ENCODE results near the gene IGF2R.

IGF2R gene

DNA sequence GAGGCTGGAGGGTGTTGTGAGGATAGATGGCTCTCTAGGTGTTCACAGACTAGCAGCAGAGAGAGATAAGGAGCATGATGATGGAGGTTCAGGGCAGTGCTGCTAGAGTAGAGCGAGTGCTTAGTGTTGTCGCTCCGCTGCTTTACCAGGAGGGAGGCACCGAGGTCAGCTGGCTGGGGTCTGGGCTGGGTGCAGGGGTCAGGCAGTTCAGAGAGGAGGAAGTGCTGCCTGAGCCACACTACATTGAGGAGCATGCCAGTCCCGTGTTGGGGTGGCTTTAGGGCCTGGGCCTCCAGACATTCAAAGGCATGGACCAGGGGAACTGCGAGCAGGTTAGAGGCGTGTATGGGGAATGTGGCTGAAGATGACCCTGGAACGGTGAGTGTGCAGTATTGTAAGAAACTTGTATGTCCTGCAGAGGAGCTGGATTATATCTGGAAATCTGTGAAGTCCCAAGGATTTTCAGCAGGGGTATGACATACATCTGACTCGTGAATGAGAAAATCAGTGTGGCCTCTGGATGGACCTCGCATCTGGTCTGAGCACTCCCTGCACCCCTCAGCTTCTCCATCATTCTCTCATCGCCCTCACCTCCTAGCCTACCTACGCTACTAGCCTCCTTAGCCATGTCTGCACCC, 66.9 kb downstream of the IGF2R start:
- H3K4me3 ChIP-seq (ENCODE audit: low read depth, low read length): no peak overlapping the region
- TF ChIP-seq, protein P1, sequence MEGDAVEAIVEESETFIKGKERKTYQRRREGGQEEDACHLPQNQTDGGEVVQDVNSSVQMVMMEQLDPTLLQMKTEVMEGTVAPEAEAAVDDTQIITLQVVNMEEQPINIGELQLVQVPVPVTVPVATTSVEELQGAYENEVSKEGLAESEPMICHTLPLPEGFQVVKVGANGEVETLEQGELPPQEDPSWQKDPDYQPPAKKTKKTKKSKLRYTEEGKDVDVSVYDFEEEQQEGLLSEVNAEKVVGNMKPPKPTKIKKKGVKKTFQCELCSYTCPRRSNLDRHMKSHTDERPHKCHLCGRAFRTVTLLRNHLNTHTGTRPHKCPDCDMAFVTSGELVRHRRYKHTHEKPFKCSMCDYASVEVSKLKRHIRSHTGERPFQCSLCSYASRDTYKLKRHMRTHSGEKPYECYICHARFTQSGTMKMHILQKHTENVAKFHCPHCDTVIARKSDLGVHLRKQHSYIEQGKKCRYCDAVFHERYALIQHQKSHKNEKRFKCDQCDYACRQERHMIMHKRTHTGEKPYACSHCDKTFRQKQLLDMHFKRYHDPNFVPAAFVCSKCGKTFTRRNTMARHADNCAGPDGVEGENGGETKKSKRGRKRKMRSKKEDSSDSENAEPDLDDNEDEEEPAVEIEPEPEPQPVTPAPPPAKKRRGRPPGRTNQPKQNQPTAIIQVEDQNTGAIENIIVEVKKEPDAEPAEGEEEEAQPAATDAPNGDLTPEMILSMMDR (IDR thresholded peaks at IDR 0.05; ENCODE audit: low read depth, low read length): no peak

DNA sequence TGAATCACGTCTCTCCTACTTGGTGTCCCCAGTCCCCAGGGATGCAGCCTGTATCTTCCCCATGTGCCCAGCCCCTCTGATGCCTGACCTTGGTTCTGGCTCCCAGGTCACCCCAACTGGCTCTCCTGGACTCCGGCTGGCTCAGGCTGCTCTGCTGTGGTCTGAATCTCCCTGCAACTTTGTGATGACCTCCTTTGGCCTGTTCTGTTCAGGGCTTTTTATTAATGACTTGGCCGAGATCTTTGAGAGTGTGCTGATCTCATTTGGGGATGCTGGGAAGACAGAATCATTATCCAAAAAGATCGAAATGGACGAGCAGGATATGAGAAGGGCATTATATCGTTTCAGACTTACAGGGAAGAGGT, 67.4 kb downstream of the IGF2R start:
- TF ChIP-seq, protein P1 (IDR thresholded peaks at IDR 0.05; ENCODE audit: low read depth, low read length): no peak
- H3K4me3 ChIP-seq (ENCODE audit: low read depth, low read length): no peak overlapping the region

DNA sequence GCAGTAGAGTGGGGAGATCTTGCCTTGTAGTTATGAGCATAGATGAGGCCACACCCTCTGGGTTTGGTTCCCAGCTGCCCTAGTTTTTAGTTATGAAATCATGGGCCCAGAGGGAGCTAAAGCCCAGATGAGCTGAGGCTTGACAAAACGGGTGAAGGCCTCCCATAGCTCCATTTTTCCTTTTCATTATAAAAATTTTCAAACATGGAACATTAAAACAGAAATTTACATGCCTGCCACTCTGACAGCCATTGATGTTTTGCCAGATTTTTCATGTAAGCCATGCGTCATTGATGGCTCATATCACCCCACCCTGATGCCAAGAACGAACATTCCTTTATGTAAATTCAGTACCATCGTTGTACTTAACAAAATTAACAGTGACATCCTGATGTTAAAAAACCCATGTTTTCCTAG, 67.9 kb downstream of the IGF2R start:
- H3K4me3 ChIP-seq (ENCODE audit: low read depth, low read length): no peak overlapping the region
- TF ChIP-seq, protein P1 (IDR thresholded peaks at IDR 0.05; ENCODE audit: low read depth, low read length): no peak

DNA sequence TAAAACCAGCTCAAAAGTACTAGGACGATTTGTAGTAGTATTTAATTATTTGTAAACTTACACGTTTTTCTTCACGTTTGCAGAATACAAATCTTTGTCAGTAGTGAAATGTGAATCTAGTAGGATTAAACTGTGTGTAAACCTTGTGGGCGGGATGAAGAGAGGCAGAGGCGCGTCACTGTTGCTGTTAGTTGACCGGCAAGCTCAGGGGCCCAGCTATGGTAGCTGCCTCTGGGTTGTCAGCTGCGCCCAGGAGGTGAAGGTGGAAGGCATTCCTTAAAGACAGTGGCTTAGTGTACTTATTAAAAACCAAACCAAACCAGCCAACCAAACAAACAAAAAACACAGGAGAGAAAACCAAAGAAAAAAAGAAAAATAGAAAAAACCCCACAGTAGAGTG, 69.6 kb downstream of the IGF2R start:
- H3K4me3 ChIP-seq (ENCODE audit: low read depth, low read length): no peak overlapping the region
- TF ChIP-seq, protein P1 (IDR thresholded peaks at IDR 0.05; ENCODE audit: low read depth, low read length): no peak

DNA sequence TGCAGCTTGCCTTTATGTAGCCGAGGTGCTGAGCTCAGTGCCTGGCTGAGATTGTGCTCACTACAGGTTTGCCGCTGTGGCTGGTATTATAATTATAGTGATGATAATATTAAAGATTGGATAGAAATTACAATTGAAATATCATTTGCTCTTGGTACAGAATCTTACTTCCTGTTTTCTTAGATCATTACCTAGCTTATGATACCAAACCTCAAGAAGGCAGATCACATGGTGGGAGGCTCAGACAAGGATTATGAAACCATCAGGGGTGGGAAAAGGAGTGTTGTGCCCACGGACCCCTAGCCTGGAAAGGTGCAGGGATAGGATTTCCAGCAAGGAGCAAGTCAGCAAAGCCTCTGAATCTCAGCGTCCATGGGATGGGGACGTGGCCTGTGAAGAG, 70.6 kb downstream of the IGF2R start:
- TF ChIP-seq, protein P1 (IDR thresholded peaks at IDR 0.05; ENCODE audit: low read depth, low read length): no peak

DNA sequence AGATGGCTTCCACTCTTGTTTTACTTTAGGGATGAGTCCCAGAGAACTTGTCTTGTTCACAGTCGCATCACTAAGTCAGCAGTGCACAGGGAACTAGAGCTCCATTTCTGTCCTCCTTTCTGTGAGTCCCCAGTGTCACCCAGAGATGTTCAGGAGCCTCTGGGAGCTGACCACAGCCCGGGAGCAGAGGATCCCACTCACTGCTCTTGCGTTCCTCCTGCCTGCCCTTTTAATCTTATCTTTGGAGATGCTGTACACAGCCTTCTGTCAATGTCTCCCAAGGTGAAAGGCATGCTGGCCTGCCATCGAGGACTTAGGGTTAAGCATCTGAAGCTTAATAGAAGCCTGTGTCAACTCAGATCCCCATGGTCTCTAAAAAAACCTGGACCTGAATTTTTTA, 71.2 kb downstream of the IGF2R start:
- TF ChIP-seq, protein P1 (IDR thresholded peaks at IDR 0.05; ENCODE audit: low read depth, low read length): no peak

More for the DNA sequence above, 70.6 kb downstream of the IGF2R start:
- no peak overlapping the region for H3K4me3 ChIP-seq (ENCODE audit: low read depth, low read length)

DNA sequence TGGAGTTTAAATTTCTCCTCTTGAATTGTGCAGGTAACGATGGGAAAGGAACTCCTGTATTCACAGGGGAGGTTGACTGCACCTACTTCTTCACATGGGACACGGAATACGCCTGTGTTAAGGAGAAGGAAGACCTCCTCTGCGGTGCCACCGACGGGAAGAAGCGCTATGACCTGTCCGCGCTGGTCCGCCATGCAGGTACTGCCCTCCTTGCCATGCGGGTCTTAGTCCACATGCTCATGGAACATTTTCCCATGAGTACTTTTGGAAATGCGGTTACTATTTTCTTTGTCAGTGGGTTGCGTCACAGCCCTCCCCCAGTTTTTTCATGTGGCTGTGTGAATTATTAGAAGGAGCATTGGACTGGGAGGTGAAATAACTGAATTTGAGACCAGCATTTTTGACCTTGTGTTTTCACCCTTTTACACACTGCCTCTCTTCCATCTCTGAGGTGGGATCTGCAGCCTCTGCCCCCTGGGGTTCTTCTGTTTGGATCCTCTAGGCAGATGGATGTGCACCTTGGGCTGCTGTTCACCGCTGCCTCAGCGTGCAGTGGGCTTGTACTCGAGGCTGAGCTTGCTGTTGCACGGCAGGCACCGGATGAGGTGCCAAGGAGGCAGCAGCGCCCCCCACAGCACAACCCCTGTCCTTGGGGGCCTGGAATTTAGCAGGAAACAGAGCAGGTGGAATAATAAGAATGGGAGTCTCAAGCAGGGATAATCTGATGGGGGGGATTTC, 71.8 kb downstream of the IGF2R start:
- no peak overlapping the region for H3K4me3 ChIP-seq (ENCODE audit: low read depth, low read length)
- TF ChIP-seq, protein P1 (IDR thresholded peaks at IDR 0.05; ENCODE audit: low read depth, low read length): no peak

More for the DNA sequence above, 71.2 kb downstream of the IGF2R start:
- no peak overlapping the region for H3K4me3 ChIP-seq (ENCODE audit: low read depth, low read length)

Data from WI38 (cell line).